Heart left ventricle (tissue), 13 donors: Measurements from ENCODE around the gene RPS6KC1.

Experiments
- CTCF ChIP-seq, 12 donors: fragments of 200-600 bp; sonication (generic) in 4 of 12; IDR thresholded peaks; one replicate each; pipeline versions ENCODE4 v1.5.0 to v1.8.0; 2018 to 2022; ENCODE audit warnings: antibody characterized with exemption in 12 of 12, mild to moderate bottlenecking in 5 of 12
- POLR2A ChIP-seq, 2 donors: fragments of 450-650 bp; IDR thresholded peaks; one replicate each; pipeline ENCODE4 v1.6.1; 2017; ENCODE audit warnings: antibody characterized with exemption in 2 of 2, mild to moderate bottlenecking in 2 of 2, moderate library complexity in 2 of 2
- donor health status: ischemic (EF 13 %, LVEDD 7.1; RV severe dilation, severe dysfunction).
- donor health status: DM: no; HTN: yes; CAD: no.
- donor health status: DM: no; HTN: no; CAD: no.
- donor health status: ischemic (EF 25% LVEDD 6.9; RV normal size, moderate dysfunction).
- donor health status: ischemic (EF 25% LVEDD 5.7; RV mildly dilated, moderate dysfunction).
- donor health status: ischemic (EF 35%, LVEDD 5.7; RV mildly dilated, moderate dysfunction).
- donor health status: nonischemic (EF 11% LVEDD 7.7; RV severe dilation, severe dysfunction).
- donor health status: DM: yes; HTN: yes; CAD: no.
- donor health status: PGD.
- donor health status: ischemic (EF 29% LVEDD 5.4; RV normal size, mild dysfunction).
- donor health status: nonischemic (EF 23%, LVEDD 6.1; RV moderate dilation, normal function).

- TF ChIP-seq CTCF (IDR thresholded peaks at IDR 0.05) (no peak), POLR2A (IDR thresholded peaks at IDR 0.05) (no peak)
These were observed 60.5 kb downstream of the RPS6KC1 start for GRCh38 chr1:213111502-213111901.
